HepG2 (cell line): ENCODE results near the gene RASA4B. TPM values are rescaled to one million over a fixed set of nuclear protein-coding genes. Genes with fewer than 3 reads are reported as not detected.

ENCODE experiments used
- ATAC-seq: fragments of 200-7000 bp; cut with Tn5 transposase; 3 replicates; pipeline ENCODE4 v1.9.1; 2020; ENCODE audit warnings: mild to moderate bottlenecking, moderate library complexity
- BruUV-seq: library from RNA; stranded (reverse); fragments of 400-500 nt; replicated peaks from 2 replicates; lab custom pipeline; 2021; lab: Mats Ljungman, UMichigan
- CTCF ChIA-PET: fragments of 300-600 bp; formaldehyde crosslinking; extraction: SDS; loops from one replicate; lab custom pipeline; 2021; ENCODE audit warnings: low total read pairs, inconsistent platforms, low intra/inter-chr PET ratio; lab: Yijun Ruan, JAX
- POLR2A ChIA-PET: fragments of 350-600 bp; sonication (Branson Sonifier 250); formaldehyde crosslinking; loops from one replicate; lab custom pipeline; 2020; ENCODE audit warnings: antibody characterized with exemption, inconsistent platforms; lab: Yijun Ruan, JAX
- DNase-seq: peaks from one replicate; pipeline ENCODE4 v3.0.0-alpha.2; 2015; ENCODE audit warnings: low spot score
- FAIRE-seq: peaks from 3 replicates; lab custom pipeline; 2011; peaks lifted over from hg19 to GRCh38; lab: Jason Lieb, UNC
- H2AFZ ChIP-seq: one replicate; pipeline ENCODE4 v1.6.1; 2011; ENCODE audit warnings: low read length, inconsistent platforms
- H3K27ac ChIP-seq: fragments of 300-600 bp; 3 replicates; pipeline ENCODE4 v1.8.0; 2011; ENCODE audit warnings: mixed run types, mild to moderate bottlenecking, mixed read lengths, low read length, inconsistent platforms; ENCODE audit not compliant: insufficient read depth; ENCODE audit errors: extremely low read length
- H3K27me3 ChIP-seq, 2 experiments: fragments of 200-600 bp in 1 of 2; 2 replicates in 1 of 2; 3 replicates in 1 of 2; pipeline versions ENCODE4 v1.6.0 to v1.8.0; 2011; ENCODE audit warnings: low read length in 2 of 2, mild to moderate bottlenecking in 2 of 2, moderate library complexity in 2 of 2, inconsistent platforms in 1 of 2; ENCODE audit not compliant: insufficient read depth in 2 of 2, control insufficient read depth in 1 of 2
- H3K36me3 ChIP-seq, 2 experiments: fragments of 200-600 bp in 1 of 2; replicated peaks in 1 of 2; 2 replicates in 1 of 2; 3 replicates in 1 of 2; pipeline versions ENCODE4 v1.5.1 to v1.8.0; 2011; ENCODE audit warnings: low read length in 2 of 2, inconsistent platforms in 1 of 2; ENCODE audit not compliant: insufficient read depth in 2 of 2, control insufficient read depth in 1 of 2
- H3K4me1 ChIP-seq: 2 replicates; pipeline ENCODE4 v1.5.1; 2012; ENCODE audit warnings: low read length, inconsistent platforms; ENCODE audit not compliant: insufficient read depth
- H3K4me2 ChIP-seq: 2 replicates; pipeline ENCODE4 v1.6.0; 2011; ENCODE audit warnings: low read depth, low read length, inconsistent platforms
- H3K4me3 ChIP-seq, 3 experiments: fragments of 200-600 bp in 1 of 3; sonication (generic), shearing (Covaris generic) in 1 of 3; replicated peaks in 1 of 3; 2 replicates each; pipeline ENCODE4 v1.5.1; 2011 to 2016; ENCODE audit warnings: low read length in 3 of 3, inconsistent platforms in 2 of 3, low read depth in 2 of 3, mild to moderate bottlenecking in 2 of 3, control low read depth in 1 of 3, mixed read lengths in 1 of 3; ENCODE audit not compliant: insufficient read depth in 1 of 3
- H3K79me2 ChIP-seq: one replicate; pipeline ENCODE4 v1.6.1; 2011; ENCODE audit warnings: low read length, inconsistent platforms; ENCODE audit not compliant: insufficient read depth
- H3K9ac ChIP-seq: 2 replicates; pipeline ENCODE4 v1.6.0; 2011; ENCODE audit warnings: mild to moderate bottlenecking, low read depth, low read length, inconsistent platforms; ENCODE audit not compliant: insufficient read depth
- H3K9me3 ChIP-seq: 2 replicates; pipeline ENCODE4 v1.5.1; 2012; ENCODE audit warnings: mild to moderate bottlenecking, low read length
- H4K20me1 ChIP-seq: 2 replicates; pipeline ENCODE4 v1.6.0; 2011; ENCODE audit warnings: inconsistent platforms, mild to moderate bottlenecking, low read length, moderate library complexity; ENCODE audit not compliant: insufficient read depth
- AGO2 ChIP-seq: fragments of 200-400 bp; formaldehyde crosslinking; optimal IDR thresholded peaks from 2 replicates; pipeline ENCODE3; 2017; ENCODE audit warnings: mild to moderate bottlenecking, low read depth, low read length, moderate library complexity
- FOXO1 ChIP-seq: sonication (generic); formaldehyde crosslinking; IDR thresholded peaks from 2 replicates; pipeline ENCODE4 v1.4.0; 2020; ENCODE audit warnings: missing genetic modification reagents
- FOXO4 ChIP-seq: sonication (generic); formaldehyde crosslinking; conservative IDR thresholded peaks from 2 replicates; pipeline ENCODE4 v1.8.1; 2023; ENCODE audit warnings: missing genetic modification reagents
- HNRNPH1 ChIP-seq: fragments of 200-400 bp; formaldehyde crosslinking; optimal IDR thresholded peaks from 2 replicates; pipeline ENCODE3; 2017; ENCODE audit warnings: mild to moderate bottlenecking, low read depth, low read length
- NFIB ChIP-seq: sonication (generic); formaldehyde crosslinking; IDR thresholded peaks from 2 replicates; pipeline ENCODE4 v1.9.0; 2021; ENCODE audit warnings: missing genetic modification reagents, mild to moderate bottlenecking, borderline replicate concordance
- NONO ChIP-seq, 2 experiments: fragments of 450-650 bp in 1 of 2; sonication (generic) in 1 of 2; formaldehyde crosslinking in 1 of 2; IDR thresholded peaks in 1 of 2; conservative IDR thresholded peaks in 1 of 2; 2 replicates each; pipeline versions ENCODE4 v1.6.1 to v1.8.0; 2017 to 2022; ENCODE audit warnings: mild to moderate bottlenecking in 1 of 2, missing genetic modification reagents in 1 of 2, moderate library complexity in 1 of 2
- POLR2G ChIP-seq: fragments of 200-400 bp; formaldehyde crosslinking; IDR thresholded peaks from 2 replicates; pipeline ENCODE4 v1.6.1; 2018; ENCODE audit warnings: mild to moderate bottlenecking, low read depth, low read length, moderate library complexity
- RBFOX2 ChIP-seq: fragments of 200-400 bp; formaldehyde crosslinking; IDR thresholded peaks from 2 replicates; pipeline ENCODE4 v1.6.1; 2017; ENCODE audit warnings: low read depth, mild to moderate bottlenecking, low read length
- ZBED4 ChIP-seq: sonication (generic); formaldehyde crosslinking; IDR thresholded peaks from 2 replicates; pipeline ENCODE4 v1.4.0; 2020; ENCODE audit warnings: missing genetic modification reagents, borderline replicate concordance
- ZNF331 ChIP-seq: sonication (generic); formaldehyde crosslinking; IDR thresholded peaks from 2 replicates; pipeline ENCODE4 v1.4.0; 2020; ENCODE audit warnings: missing genetic modification reagents
- WGBS: methylation state at CpG from one replicate; pipeline ENCODE4 v1.1.6; 2017; ENCODE audit warnings: low lambda C conversion rate; 5-methylcytosine and 5-hydroxymethylcytosine counted together
- in situ Hi-C: cut with HindIII; loops from 2 replicates; pipeline ENCODE4 v1.10.0; 2017; ENCODE audit warnings: low pct_unique_long_range_greater_than_20kb; ENCODE audit not compliant: extremely low pct_ligation_motif_present
- intact Hi-C: fragments of 100-400 bp; cut with micrococcal nuclease; formaldehyde crosslinking; loops from one replicate; pipeline ENCODE4 v1.10.0; 2022; ENCODE audit not compliant: unreplicated experiment
- polyA plus RNA-seq, 8 experiments: library from polyadenylated mRNA; depleted of rRNA in 3 of 8; stranded (reverse) in 7 of 8; unstranded in 1 of 8; fragments of >200 nt; fragmentation: Illumina TruSeq in 4 of 8; extraction: Trizol in 4 of 8; gene quantifications; 2 replicates each; pipeline versions ENCODE4 v1.2.1 to v1.2.3, GENCODE V29; 2011 to 2016; ENCODE audit warnings: low read depth in 4 of 8, missing spikeins in 1 of 8, mixed read lengths in 1 of 8; ENCODE audit not compliant: insufficient read depth in 1 of 8
- total RNA-seq, 5 experiments: library from RNA; depleted of rRNA; stranded (reverse); fragments of >200 nt; fragmentation: Illumina TruSeq; extraction: Trizol; gene quantifications; 2 replicates each; pipeline ENCODE4 v1.2.3, GENCODE V29; 2016; ENCODE audit warnings: low read depth in 1 of 5
- TF ChIP-seq, protein P1 (sequence below): sonication (generic); formaldehyde crosslinking; conservative IDR thresholded peaks from 2 replicates; pipeline ENCODE4 v1.4.0; 2020; ENCODE audit warnings: missing genetic modification reagents

The RASA4B gene
- total and polyA plus RNA-seq, 2 of the 13 experiments (the other 11 are each of a cell fraction or from before 2014, with no cell fraction given) = 0.82 to 1.3 TPM

GRCh38 chr7:102472126-102473041 lies 45.2 kb downstream of the RASA4B start:
- no TSS peak for BruUV-seq
- no peak for ATAC-seq
- intact Hi-C loops = no loop called here
- TF ChIP-seq FOXO1 (no peak), ZBED4 (CRISPR knock-in tag) (no peak), POLR2G (peak; percentile 30; the same call in 1 of the 2 replicates), HNRNPH1 (no peak), FOXO4 (CRISPR knock-in tag) (no peak), RBFOX2 (peak; percentile 41; the same call in 1 of the 2 replicates), NFIB (CRISPR knock-in tag) (no peak), NONO (IDR thresholded peaks at IDR 0.05) (no peak), NONO (CRISPR knock-in tag; conservative IDR thresholded peaks at IDR 0.05) (peak; percentile 30; the same call in 1 of the 2 replicates), ZNF331 (CRISPR knock-in tag) (no peak), AGO2 (peak; percentile 77)
- TF ChIP-seq, protein P1, sequence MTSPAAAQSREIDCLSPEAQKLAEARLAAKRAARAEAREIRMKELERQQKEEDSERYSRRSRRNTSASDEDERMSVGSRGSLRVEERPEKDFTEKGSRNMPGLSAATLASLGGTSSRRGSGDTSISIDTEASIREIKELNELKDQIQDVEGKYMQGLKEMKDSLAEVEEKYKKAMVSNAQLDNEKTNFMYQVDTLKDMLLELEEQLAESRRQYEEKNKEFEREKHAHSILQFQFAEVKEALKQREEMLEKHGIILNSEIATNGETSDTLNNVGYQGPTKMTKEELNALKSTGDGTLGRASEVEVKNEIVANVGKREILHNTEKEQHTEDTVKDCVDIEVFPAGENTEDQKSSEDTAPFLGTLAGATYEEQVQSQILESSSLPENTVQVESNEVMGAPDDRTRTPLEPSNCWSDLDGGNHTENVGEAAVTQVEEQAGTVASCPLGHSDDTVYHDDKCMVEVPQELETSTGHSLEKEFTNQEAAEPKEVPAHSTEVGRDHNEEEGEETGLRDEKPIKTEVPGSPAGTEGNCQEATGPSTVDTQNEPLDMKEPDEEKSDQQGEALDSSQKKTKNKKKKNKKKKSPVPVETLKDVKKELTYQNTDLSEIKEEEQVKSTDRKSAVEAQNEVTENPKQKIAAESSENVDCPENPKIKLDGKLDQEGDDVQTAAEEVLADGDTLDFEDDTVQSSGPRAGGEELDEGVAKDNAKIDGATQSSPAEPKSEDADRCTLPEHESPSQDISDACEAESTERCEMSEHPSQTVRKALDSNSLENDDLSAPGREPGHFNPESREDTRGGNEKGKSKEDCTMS (CRISPR knock-in tag) = no peak
- TF ChIP-seq, all 625 proteins: peak for 4
- DNase-seq (no peak), FAIRE-seq (no peak)
- H3K79me2 ChIP-seq = no peaks in the 10 kb centered on the region
- ChIA-PET POLR2A (no interaction called here), CTCF (no interaction called here)
- H3K9ac ChIP-seq = no peak overlapping the region
- 96% methylated on average over 21 of the region's 31 CpGs for WGBS
- no peaks in the 10 kb centered on the region for H3K27me3 ChIP-seq
- no peak overlapping the region for H3K27ac ChIP-seq
- H2AFZ ChIP-seq = no peak overlapping the region
- peaks cover 5 to 7% of the 10 kb centered on the region in 2 experiments; a peak in 2 of 5 replicates for H3K36me3 ChIP-seq
- H3K4me1 ChIP-seq = peaks cover 8% of the 10 kb centered on the region; the same call in 1 of the 2 replicates
- in situ Hi-C loops = no loop called here
- H3K4me2 ChIP-seq = no peak overlapping the region
- H3K4me3 ChIP-seq = no peak overlapping the region
- H3K9me3 ChIP-seq = no peaks in the 10 kb centered on the region
- H4K20me1 ChIP-seq = no peaks in the 10 kb centered on the region
